Mesenchymal stem cell (in vitro differentiated cells and primary cell): ENCODE measurements around the gene LEUTX.

ENCODE experiments used
- DNase-seq: peaks from one replicate; pipeline ENCODE4 v3.0.0-alpha.2; 2013
- H2AFZ ChIP-seq: one replicate; pipeline ENCODE4 v1.6.1; 2013; ENCODE audit warnings: low read depth, mild to moderate bottlenecking, control low read depth, inconsistent platforms, low read length, moderate library complexity
- H2AK5ac ChIP-seq: 2 replicates; pipeline ENCODE4 v1.6.1; 2013; ENCODE audit warnings: low read length, moderate library complexity, mild to moderate bottlenecking, inconsistent platforms; ENCODE audit not compliant: severe bottlenecking
- H2BK120ac ChIP-seq: one replicate; pipeline ENCODE4 v1.6.1; 2013; ENCODE audit warnings: low read depth, mild to moderate bottlenecking, inconsistent platforms, low read length, moderate library complexity
- H2BK12ac ChIP-seq, 2 experiments: one replicate each; pipeline ENCODE4 v1.6.1; 2013; ENCODE audit warnings: inconsistent platforms in 2 of 2, low read length in 2 of 2, mild to moderate bottlenecking in 2 of 2, moderate library complexity in 2 of 2, control low read depth in 1 of 2
- H2BK15ac ChIP-seq: one replicate; pipeline ENCODE4 v1.6.1; 2013; ENCODE audit warnings: mild to moderate bottlenecking, low read depth, inconsistent platforms; ENCODE audit not compliant: poor library complexity, severe bottlenecking
- H2BK5ac ChIP-seq: 2 replicates; pipeline ENCODE4 v1.6.1; 2013; ENCODE audit warnings: low read depth, mild to moderate bottlenecking, low read length, control low read depth, inconsistent platforms; ENCODE audit not compliant: poor library complexity, severe bottlenecking
- H3K14ac ChIP-seq, 2 experiments: one replicate each; pipeline ENCODE4 v1.6.1; 2013; ENCODE audit warnings: inconsistent platforms in 2 of 2, low read length in 2 of 2, control low read depth in 1 of 2, mild to moderate bottlenecking in 1 of 2, moderate library complexity in 1 of 2
- H3K18ac ChIP-seq, 2 experiments: one replicate each; pipeline ENCODE4 v1.6.1; 2013; ENCODE audit warnings: inconsistent platforms in 2 of 2, low read length in 2 of 2, control low read depth in 1 of 2, low read depth in 1 of 2, mild to moderate bottlenecking in 1 of 2
- H3K23ac ChIP-seq, 2 experiments: one replicate each; pipeline ENCODE4 v1.6.1; 2013; ENCODE audit warnings: inconsistent platforms in 2 of 2, low read length in 2 of 2, mild to moderate bottlenecking in 2 of 2, moderate library complexity in 2 of 2, control low read depth in 1 of 2
- H3K27ac ChIP-seq: 2 replicates; pipeline ENCODE4 v1.5.1; 2013; ENCODE audit warnings: mild to moderate bottlenecking, moderate library complexity, low read length, control low read depth, inconsistent platforms; ENCODE audit not compliant: poor library complexity, severe bottlenecking
- H3K27me3 ChIP-seq, 2 experiments: 2 replicates each; pipeline versions ENCODE4 v1.6.1 to v1.7.0; 2013; ENCODE audit warnings: low read length in 2 of 2, mild to moderate bottlenecking in 2 of 2, moderate library complexity in 2 of 2, control low read depth in 1 of 2, inconsistent platforms in 1 of 2; ENCODE audit not compliant: control insufficient read depth in 1 of 2, insufficient read depth in 1 of 2
- H3K36me3 ChIP-seq, 2 experiments: 2 replicates each; pipeline versions ENCODE4 v1.6.1 to v1.7.0; 2013; ENCODE audit warnings: low read length in 2 of 2, control low read depth in 1 of 2, inconsistent platforms in 1 of 2, low read depth in 1 of 2, mild to moderate bottlenecking in 1 of 2; ENCODE audit not compliant: insufficient read depth in 2 of 2, control insufficient read depth in 1 of 2
- H3K4ac ChIP-seq, 2 experiments: one replicate each; pipeline ENCODE4 v1.6.1; 2013; ENCODE audit warnings: inconsistent platforms in 2 of 2, low read length in 2 of 2, mild to moderate bottlenecking in 2 of 2, moderate library complexity in 2 of 2, control low read depth in 1 of 2, low read depth in 1 of 2
- H3K4me1 ChIP-seq: 2 replicates; pipeline ENCODE4 v1.6.1; 2013; ENCODE audit warnings: low read depth, low read length, control low read depth; ENCODE audit not compliant: control insufficient read depth, insufficient read depth
- H3K4me2 ChIP-seq: 2 replicates; pipeline ENCODE4 v1.6.1; 2013; ENCODE audit warnings: low read length, mild to moderate bottlenecking, inconsistent platforms; ENCODE audit not compliant: poor library complexity, severe bottlenecking
- H3K4me3 ChIP-seq, 2 experiments: 2 replicates each; pipeline versions ENCODE4 v1.5.1 to v1.7.0; 2013; ENCODE audit warnings: low read length in 2 of 2, mild to moderate bottlenecking in 2 of 2, control low read depth in 1 of 2, low read depth in 1 of 2; ENCODE audit not compliant: insufficient read depth in 1 of 2
- H3K79me1 ChIP-seq: replicated peaks from 2 replicates; pipeline ENCODE4 v1.6.1; 2013; ENCODE audit warnings: mild to moderate bottlenecking, control low read depth, low read length, inconsistent platforms; ENCODE audit not compliant: poor library complexity, severe bottlenecking
- H3K9ac ChIP-seq: 2 replicates; pipeline ENCODE4 v1.7.0; 2013; ENCODE audit warnings: mild to moderate bottlenecking, low read length, moderate library complexity
- H3K9me3 ChIP-seq: 2 replicates; pipeline ENCODE4 v1.7.0; 2013; ENCODE audit warnings: mild to moderate bottlenecking, low read length; ENCODE audit not compliant: control insufficient read depth
- H4K8ac ChIP-seq: one replicate; pipeline ENCODE4 v1.6.1; 2013; ENCODE audit warnings: inconsistent platforms, mild to moderate bottlenecking, low read length, moderate library complexity
- H4K91ac ChIP-seq: one replicate; pipeline ENCODE4 v1.6.1; 2013; ENCODE audit warnings: mild to moderate bottlenecking, low read length, inconsistent platforms
- WGBS: methylation state at CpG from one replicate; pipeline ENCODE4 v1.1.7; 2013; ENCODE audit warnings: mixed read lengths; 5-methylcytosine and 5-hydroxymethylcytosine counted together

LEUTX gene

GRCh38 chr19:39827216-39827615 lies 48.6 kb downstream of the LEUTX start:
- no peak overlapping the region for H4K91ac ChIP-seq
- H2BK120ac ChIP-seq, result no peak overlapping the region
- no peaks in the 10 kb centered on the region for H3K27me3 ChIP-seq
- no peak overlapping the region for H2BK5ac ChIP-seq
- no peak overlapping the region for H3K18ac ChIP-seq
- H3K36me3 ChIP-seq, result peaks cover 56 to 64% of the 10 kb centered on the region in 2 experiments
- no peak overlapping the region for H2BK12ac ChIP-seq
- no peak overlapping the region for H3K9ac ChIP-seq
- no peak overlapping the region for H3K4ac ChIP-seq
- H2AK5ac ChIP-seq, result no peak overlapping the region
- no peak overlapping the region for H4K8ac ChIP-seq
- no peak overlapping the region for H3K23ac ChIP-seq
- H3K14ac ChIP-seq, result no peak overlapping the region
- H2BK15ac ChIP-seq, result no peak overlapping the region
- H3K4me2 ChIP-seq, result no peak overlapping the region
- DNase-seq, result no peak
- no peak overlapping the region for H3K4me3 ChIP-seq
- H2AFZ ChIP-seq, result no peak overlapping the region
- WGBS, result 97% methylated on average over 13 of the region's 13 CpGs
- H3K9me3 ChIP-seq, result no peaks in the 10 kb centered on the region
- H3K27ac ChIP-seq, result no peak overlapping the region
- peaks cover 25% of the 10 kb centered on the region for H3K4me1 ChIP-seq
- H3K79me1 ChIP-seq, result peaks cover 54% of the 10 kb centered on the region

GRCh38 chr19:39828015-39828653 lies 49.5 kb downstream of the LEUTX start:
- Histone ChIP-seq H3K36me3 (peaks cover 56 to 64% of the 10 kb centered on the region in 2 experiments), H3K4me1 (peaks cover 28% of the 10 kb centered on the region), H4K91ac (no peak overlapping the region), H3K27ac (no peak overlapping the region), H3K18ac (no peak overlapping the region), H3K27me3 (no peaks in the 10 kb centered on the region), H3K4me3 (no peak overlapping the region), H3K23ac (no peak overlapping the region), H3K4ac (no peak overlapping the region), H2BK120ac (no peak overlapping the region), H3K9ac (no peak overlapping the region), H2AK5ac (no peak overlapping the region), H2BK12ac (no peak overlapping the region), H3K4me2 (no peak overlapping the region), H3K79me1 (peaks cover 48% of the 10 kb centered on the region), H3K9me3 (no peaks in the 10 kb centered on the region), H2BK5ac (no peak overlapping the region), H2AFZ (no peak overlapping the region), H3K14ac (no peak overlapping the region), H4K8ac (no peak overlapping the region), H2BK15ac (no peak overlapping the region)
- WGBS, result 94% methylated on average over 26 of the region's 26 CpGs
- no peak for DNase-seq

- H3K4ac ChIP-seq, result no peak overlapping the region
- no peak overlapping the region for H3K27ac ChIP-seq
- H3K27me3 ChIP-seq, result no peaks in the 10 kb centered on the region
- no peak overlapping the region for H3K18ac ChIP-seq
- H3K4me2 ChIP-seq, result no peak overlapping the region
- H3K14ac ChIP-seq, result no peak overlapping the region
- H2BK5ac ChIP-seq, result no peak overlapping the region
- no peak overlapping the region for H2BK120ac ChIP-seq
- H2BK15ac ChIP-seq, result no peak overlapping the region
- H3K9me3 ChIP-seq, result no peaks in the 10 kb centered on the region
- H4K91ac ChIP-seq, result no peak overlapping the region
- no peak overlapping the region for H3K9ac ChIP-seq
- H3K4me1 ChIP-seq, result peaks cover 25% of the 10 kb centered on the region
- no peak overlapping the region for H4K8ac ChIP-seq
- H2AK5ac ChIP-seq, result no peak overlapping the region
- no peak overlapping the region for H3K4me3 ChIP-seq
- H3K36me3 ChIP-seq, result peaks cover 56 to 64% of the 10 kb centered on the region in 2 experiments
- no peak overlapping the region for H2AFZ ChIP-seq
- DNase-seq, result no peak
- H3K79me1 ChIP-seq, result peaks cover 47% of the 10 kb centered on the region
- WGBS, result 99% methylated on average over 5 of the region's 5 CpGs
- H3K23ac ChIP-seq, result no peak overlapping the region
- no peak overlapping the region for H2BK12ac ChIP-seq
Observed at GRCh38 chr19:39828654-39829032, 50.0 kb downstream of the LEUTX start.

GRCh38 chr19:39829702-39830275 lies 51.1 kb downstream of the LEUTX start:
- Histone ChIP-seq H3K18ac (no peak overlapping the region), H3K27me3 (no peaks in the 10 kb centered on the region)
- 91% methylated on average over 10 of the region's 10 CpGs for WGBS

More at GRCh38 chr19:39829702-39830275, 51.1 kb downstream of the LEUTX start:
- Histone ChIP-seq H2AK5ac (no peak overlapping the region), H3K27ac (no peak overlapping the region), H2AFZ (no peak overlapping the region), H4K91ac (no peak overlapping the region), H2BK120ac (no peak overlapping the region), H3K9me3 (no peaks in the 10 kb centered on the region), H4K8ac (no peak overlapping the region), H2BK5ac (no peak overlapping the region), H3K4me1 (peaks cover 25% of the 10 kb centered on the region), H3K36me3 (peaks cover 62 to 68% of the 10 kb centered on the region in 2 experiments), H3K4ac (no peak overlapping the region), H3K23ac (no peak overlapping the region), H2BK12ac (no peak overlapping the region), H2BK15ac (no peak overlapping the region), H3K9ac (no peak overlapping the region), H3K4me2 (no peak overlapping the region), H3K4me3 (no peak overlapping the region), H3K79me1 (peaks cover 41% of the 10 kb centered on the region), H3K14ac (no peak overlapping the region)
- peak; percentile 18 for DNase-seq
